Activated B cell treated with CpG ODN at 0.5 μM for 24 hours (primary cell): ENCODE measurements around the gene ICAM5. TPM values are rescaled to one million over a fixed set of nuclear protein-coding genes. Genes with fewer than 3 reads are reported as not detected.

ENCODE experiments used
- ATAC-seq: fragments of 200-7000 bp; cut with Tn5 transposase; one replicate; pipeline ENCODE4 v1.10.0; 2021; ENCODE audit warnings: low read depth, mild to moderate bottlenecking, moderate library complexity
- CTCF ChIA-PET: fragments of 350-600 bp; sonication (Branson Sonifier 250); formaldehyde crosslinking; loops from one replicate; lab custom pipeline; 2021; ENCODE audit warnings: antibody characterized with exemption; lab: Charles Lee
- POLR2A ChIA-PET: fragments of 350-600 bp; sonication (Branson Sonifier 250); formaldehyde crosslinking; loops from one replicate; lab custom pipeline; 2021; ENCODE audit warnings: antibody characterized with exemption; lab: Charles Lee
- DNase-seq: peaks from one replicate; pipeline ENCODE4 v3.0.0; 2022
- H3K27ac Mint-ChIP-seq: one replicate; pipeline ENCODE4 v1.8.0; 2020; ENCODE audit warnings: mixed read lengths
- H3K27me3 Mint-ChIP-seq: one replicate; pipeline ENCODE4 v1.8.0; 2021; ENCODE audit warnings: mixed read lengths
- H3K36me3 Mint-ChIP-seq: one replicate; pipeline ENCODE4 v1.8.0; 2021; ENCODE audit warnings: low read depth, mixed read lengths
- H3K4me1 Mint-ChIP-seq: one replicate; pipeline ENCODE4 v1.8.0; 2021; ENCODE audit warnings: mixed read lengths
- H3K4me3 Mint-ChIP-seq: one replicate; pipeline ENCODE4 v1.8.0; 2020; ENCODE audit warnings: mild to moderate bottlenecking, mixed read lengths
- H3K9me3 Mint-ChIP-seq: one replicate; pipeline ENCODE4 v1.8.0; 2020; ENCODE audit warnings: mixed read lengths
- CTCF ChIP-seq: fragments of 200-600 bp; IDR thresholded peaks from one replicate; pipeline ENCODE4 v1.8.0; 2022; ENCODE audit warnings: antibody characterized with exemption, mild to moderate bottlenecking
- intact Hi-C: fragments of 100-400 bp; cut with micrococcal nuclease; formaldehyde crosslinking; loops from one replicate; pipeline ENCODE4 v1.15.1; 2024
- total RNA-seq: library from RNA; stranded (reverse); gene quantifications from 2 replicates; pipeline ENCODE4 v1.2.3, GENCODE V29; 2022

The ICAM5 gene
- total RNA-seq, 1 donor from 2014 or later = 1.2 TPM

GRCh38 chr19:10286803-10287737 is 2.7 kb upstream of the ICAM5 start, which contains the start of gene ICAM4:
Gene ICAM4 (plus strand): TSS chr19:10286955. CDS start chr19:10287013, 58 bp downstream.
- H3K4me3 Mint-ChIP-seq = peak within 1 kb of the TSS; percentile 46
- H3K27me3 Mint-ChIP-seq = peaks cover 24% of the 10 kb centered on the region
- peak within 1 kb of the TSS; percentile 53 for H3K27ac Mint-ChIP-seq
- H3K36me3 Mint-ChIP-seq = peaks cover 37% of the 10 kb centered on the region
- H3K9me3 Mint-ChIP-seq = no peaks in the 10 kb centered on the region
- no peak for TF ChIP-seq CTCF
- intact Hi-C loops = no loop called here
- ChIA-PET POLR2A (interaction anchor here (0.6 to 6.5 kb wide), 8 partner anchors 15 to 183 kb away, joined by 3 to 128 read pairs (median 5); partner anchors contain the start of genes CDC37, ICAM1 and RAVER1), CTCF (interaction anchor here (0.6 to 2.0 kb wide), 6 partner anchors 15 to 357 kb away, joined by 3 to 10 read pairs (median 4); partner anchors contain the start of genes ICAM1 and TYK2)
- H3K4me1 Mint-ChIP-seq = peaks cover 67% of the 10 kb centered on the region
- DNase-seq (no peak), ATAC-seq (no peak)

DNA sequence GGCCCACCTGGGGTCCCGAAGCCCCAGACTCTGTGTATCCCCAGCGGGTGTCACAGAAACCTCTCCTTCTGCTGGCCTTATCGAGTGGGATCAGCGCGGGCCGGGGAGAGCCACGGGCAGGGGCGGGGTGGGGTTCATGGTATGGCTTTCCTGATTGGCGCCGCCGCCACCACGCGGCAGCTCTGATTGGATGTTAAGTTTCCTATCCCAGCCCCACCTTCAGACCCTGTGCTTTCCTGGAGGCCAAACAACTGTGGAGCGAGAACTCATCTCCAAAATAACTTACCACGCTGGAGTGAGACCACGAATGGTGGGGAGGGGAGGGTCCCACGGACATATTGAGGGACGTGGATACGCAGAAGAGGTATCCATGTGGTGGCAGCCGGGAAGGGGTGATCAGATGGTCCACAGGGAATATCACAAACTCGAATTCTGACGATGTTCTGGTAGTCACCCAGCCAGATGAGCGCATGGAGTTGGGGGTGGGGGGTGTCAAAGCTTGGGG is 1.0 kb upstream of the ICAM5 start:
- peaks cover 33% of the 10 kb centered on the region for H3K27me3 Mint-ChIP-seq
- no peaks in the 10 kb centered on the region for H3K9me3 Mint-ChIP-seq
- peak overlapping the region; percentile 79 for H3K4me3 Mint-ChIP-seq
- ChIA-PET POLR2A (interaction anchor here (0.6 to 6.5 kb wide), 8 partner anchors 9 to 413 kb away, joined by 3 to 128 read pairs (median 6); partner anchors contain the start of genes CDC37, ICAM1, QTRT1 and RAVER1), CTCF (interaction anchor here (1.0 to 1.8 kb wide), 5 partner anchors 12 to 102 kb away, joined by 3 to 10 read pairs (median 3); no protein-coding TSS in a partner anchor)
- peaks cover 28% of the 10 kb centered on the region for H3K36me3 Mint-ChIP-seq
- H3K27ac Mint-ChIP-seq = peak overlapping the region; percentile 46
- TF ChIP-seq CTCF = no peak
- DNase-seq = no peak
- no peak for ATAC-seq
- intact Hi-C loops = loop anchor here (1.0 kb wide), 1 partner anchor 18 kb away; no protein-coding TSS in a partner anchor
- peaks cover 80% of the 10 kb centered on the region for H3K4me1 Mint-ChIP-seq

DNA sequence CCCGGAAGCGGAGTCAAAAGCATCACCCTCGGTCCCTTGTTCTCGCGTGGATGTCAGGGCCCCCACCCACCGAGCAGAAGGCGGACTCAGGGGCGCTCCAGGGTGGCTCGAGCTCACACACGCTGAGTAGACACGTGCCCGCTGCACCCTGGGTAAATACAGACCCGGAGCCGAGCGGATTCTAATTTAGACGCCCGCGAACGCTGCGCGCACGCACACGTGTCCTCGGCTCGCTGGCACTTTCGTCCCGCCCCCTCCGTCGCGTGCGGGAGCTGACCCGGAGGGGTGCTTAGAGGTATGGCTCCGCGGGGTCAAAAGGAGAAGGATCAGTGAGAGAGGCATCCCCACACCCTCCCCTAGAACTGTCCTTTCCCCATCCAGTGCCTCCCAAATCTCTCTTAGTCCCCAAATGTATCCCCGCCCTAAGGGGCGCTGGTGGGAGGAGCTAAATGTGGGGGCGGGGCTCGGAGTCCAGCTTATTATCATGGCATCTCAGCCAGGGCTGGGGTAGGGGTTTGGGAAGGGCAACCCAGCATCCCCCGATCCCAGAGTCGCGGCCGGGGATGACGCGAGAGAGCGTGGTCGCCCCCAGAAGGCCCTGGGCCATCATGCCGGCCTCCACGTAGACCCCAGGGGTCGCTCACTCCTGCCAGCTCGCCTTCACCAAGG is 451 bp upstream of the ICAM5 start:
- peak overlapping the region; percentile 30 for H3K27ac Mint-ChIP-seq
- peaks cover 35% of the 10 kb centered on the region for H3K27me3 Mint-ChIP-seq
- intact Hi-C loops = loop anchor here (1.0 kb wide), 1 partner anchor 19 kb away; no protein-coding TSS in a partner anchor

DNA sequence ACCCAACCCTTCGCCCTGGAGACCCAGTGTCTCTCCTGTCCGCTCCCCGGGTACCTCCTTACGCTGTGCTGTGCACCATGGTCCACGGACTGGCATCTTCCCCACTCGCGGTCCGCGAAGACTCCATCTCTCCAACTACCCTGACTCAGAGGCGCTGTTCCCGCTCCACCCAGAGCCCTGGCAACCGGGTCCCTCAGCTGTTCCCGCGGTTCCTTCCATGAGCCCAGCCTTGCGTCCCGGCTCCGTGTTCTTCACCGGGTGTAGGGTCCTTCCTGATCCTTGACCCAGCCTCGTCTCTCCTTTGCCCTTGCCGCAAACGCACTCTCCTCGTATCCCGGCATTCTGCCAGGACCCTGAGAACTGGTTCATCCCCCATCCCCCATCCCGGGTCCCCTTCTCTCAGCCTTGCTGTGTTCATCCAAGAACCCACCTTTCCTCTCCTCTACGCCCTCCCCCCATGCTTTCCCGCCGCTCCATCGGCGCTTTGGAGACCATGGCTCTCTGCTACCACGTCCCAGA is 664 bp downstream of the ICAM5 start:
- intact Hi-C loops = no loop called here
- CTCF ChIA-PET = interaction anchor here (0.9 to 1.8 kb wide), 3 partner anchors 10 to 98 kb away, joined by 3 to 10 read pairs (median 3); partner anchors contain the start of gene ICAM1
- H3K4me3 Mint-ChIP-seq = peak overlapping the region; percentile 73
- peaks cover 81% of the 10 kb centered on the region for H3K4me1 Mint-ChIP-seq
- peaks cover 39% of the 10 kb centered on the region for H3K27me3 Mint-ChIP-seq
- DNase-seq (no peak), ATAC-seq (no peak)
- H3K36me3 Mint-ChIP-seq = peaks cover 11% of the 10 kb centered on the region
- no peak overlapping the region for H3K27ac Mint-ChIP-seq
- POLR2A ChIA-PET = interaction anchor here (0.6 to 6.5 kb wide), 6 partner anchors 19 to 227 kb away, joined by 3 to 128 read pairs (median 3); partner anchors contain the start of genes ICAM1 and S1PR5
- no peak for TF ChIP-seq CTCF
- no peaks in the 10 kb centered on the region for H3K9me3 Mint-ChIP-seq

More for the DNA sequence above, 451 bp upstream of the ICAM5 start:
- ChIA-PET CTCF (interaction anchor here (1.0 to 1.8 kb wide), 5 partner anchors 9 to 101 kb away, joined by 3 to 10 read pairs (median 3); no protein-coding TSS in a partner anchor), POLR2A (interaction anchor here (0.5 to 6.5 kb wide), 18 partner anchors 9 to 412 kb away, joined by 3 to 128 read pairs (median 4); partner anchors contain the start of genes CDC37, ICAM1, QTRT1 and RAVER1)
- no peak for TF ChIP-seq CTCF
- DNase-seq (peak; percentile 57), ATAC-seq (peak; percentile 61)
- peaks cover 80% of the 10 kb centered on the region for H3K4me1 Mint-ChIP-seq
- peak overlapping the region; percentile 79 for H3K4me3 Mint-ChIP-seq
- peaks cover 22% of the 10 kb centered on the region for H3K36me3 Mint-ChIP-seq
- no peaks in the 10 kb centered on the region for H3K9me3 Mint-ChIP-seq
